GM21381 (cell line): ENCODE measurements around the gene ARHGAP45.

Experiments
- ATAC-seq: cut with Tn5 transposase; IDR thresholded peaks from one replicate; pipeline ENCODE4 v1.9.1; 2021; ENCODE audit warnings: mild to moderate bottlenecking, moderate library complexity; ENCODE audit not compliant: unreplicated experiment

ARHGAP45 gene

GRCh38 chr19:1103132-1103707 is 36.3 kb downstream of the ARHGAP45 start:
- ATAC-seq, result no peak

- peak; percentile 58 for ATAC-seq
Observed at GRCh38 chr19:1103708-1104310, 36.8 kb downstream of the ARHGAP45 start, which contains the start of gene GPX4. Gene GPX4, plus strand, starts transcription at chr19:1103994. Its CDS starts 50 bp downstream, at chr19:1104044.

GRCh38 chr19:1104311-1105007 is 37.5 kb downstream of the ARHGAP45 start:
- peak; percentile 36 for ATAC-seq

GRCh38 chr19:1105008-1105872 is 38.3 kb downstream of the ARHGAP45 start:
- no peak for ATAC-seq

- no peak for ATAC-seq
Observed at GRCh38 chr19:1105873-1106840, 39.2 kb downstream of the ARHGAP45 start.

GRCh38 chr19:1106841-1107660 is 40.1 kb downstream of the ARHGAP45 start:
- ATAC-seq, result no peak

- ATAC-seq, result no peak
Observed at GRCh38 chr19:1107661-1108261, 40.8 kb downstream of the ARHGAP45 start.

GRCh38 chr19:1108291-1109031 is 41.5 kb downstream of the ARHGAP45 start:
- ATAC-seq, result no peak

GRCh38 chr19:1109032-1109551 is 42.1 kb downstream of the ARHGAP45 start:
- ATAC-seq, result no peak

- ATAC-seq, result no peak
Observed at GRCh38 chr19:1109697-1110671, 43.0 kb downstream of the ARHGAP45 start.

- no peak for ATAC-seq
Observed at GRCh38 chr19:1110809-1111640, 44.1 kb downstream of the ARHGAP45 start.

- no peak for ATAC-seq
Observed at GRCh38 chr19:1111641-1112267, 44.8 kb downstream of the ARHGAP45 start.

GRCh38 chr19:1112268-1113029 is 45.5 kb downstream of the ARHGAP45 start:
- no peak for ATAC-seq
